HG03378 (cell line): ENCODE results near the gene BRSK2.

Experiments
- ATAC-seq: cut with Tn5 transposase; IDR thresholded peaks from one replicate; pipeline ENCODE4 v1.9.1; 2021; ENCODE audit warnings: mild to moderate bottlenecking, moderate library complexity; ENCODE audit not compliant: unreplicated experiment

The BRSK2 gene

DNA sequence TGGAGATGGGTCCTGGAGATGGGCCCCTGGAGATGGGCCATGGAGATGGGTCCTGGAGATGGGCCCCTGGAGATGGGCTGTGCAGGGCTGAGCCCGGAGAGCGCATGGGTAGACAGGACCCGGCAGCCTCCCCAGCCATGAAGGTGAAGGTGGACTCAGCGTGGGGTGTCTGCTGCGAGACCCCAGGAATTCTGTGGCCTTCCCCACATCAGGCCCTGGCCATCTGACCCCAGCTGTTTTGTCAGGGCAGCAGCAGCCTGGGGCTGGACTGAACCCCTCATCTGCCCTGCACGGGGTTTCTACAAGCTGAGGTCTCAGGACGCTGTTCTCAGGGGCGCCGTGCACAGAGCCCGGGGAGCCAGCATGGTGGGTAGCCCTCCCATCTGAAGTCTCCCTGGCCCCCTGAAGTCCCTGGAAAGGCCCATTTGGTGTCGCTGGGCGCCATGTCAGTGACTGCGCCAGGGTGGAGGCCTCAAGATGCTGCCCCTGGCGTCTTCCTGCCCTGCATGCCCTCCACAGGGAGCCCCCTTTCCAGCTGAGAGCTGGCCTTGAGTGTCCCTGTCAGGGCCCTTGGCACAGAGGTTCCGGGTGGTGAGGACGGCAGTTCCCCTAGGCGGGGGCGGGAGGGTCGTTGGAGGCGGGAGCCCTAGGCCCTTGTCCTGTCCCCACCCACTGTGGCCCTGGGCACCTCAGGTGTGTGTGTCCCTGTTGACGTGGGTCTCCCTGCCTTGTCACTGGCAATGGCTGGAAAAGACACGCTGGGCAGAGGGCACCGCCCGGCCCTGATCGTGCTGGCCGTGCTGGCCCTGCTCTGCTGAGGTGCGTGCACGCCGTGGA, 5.4 kb downstream of the BRSK2 start:
- no peak for ATAC-seq

DNA sequence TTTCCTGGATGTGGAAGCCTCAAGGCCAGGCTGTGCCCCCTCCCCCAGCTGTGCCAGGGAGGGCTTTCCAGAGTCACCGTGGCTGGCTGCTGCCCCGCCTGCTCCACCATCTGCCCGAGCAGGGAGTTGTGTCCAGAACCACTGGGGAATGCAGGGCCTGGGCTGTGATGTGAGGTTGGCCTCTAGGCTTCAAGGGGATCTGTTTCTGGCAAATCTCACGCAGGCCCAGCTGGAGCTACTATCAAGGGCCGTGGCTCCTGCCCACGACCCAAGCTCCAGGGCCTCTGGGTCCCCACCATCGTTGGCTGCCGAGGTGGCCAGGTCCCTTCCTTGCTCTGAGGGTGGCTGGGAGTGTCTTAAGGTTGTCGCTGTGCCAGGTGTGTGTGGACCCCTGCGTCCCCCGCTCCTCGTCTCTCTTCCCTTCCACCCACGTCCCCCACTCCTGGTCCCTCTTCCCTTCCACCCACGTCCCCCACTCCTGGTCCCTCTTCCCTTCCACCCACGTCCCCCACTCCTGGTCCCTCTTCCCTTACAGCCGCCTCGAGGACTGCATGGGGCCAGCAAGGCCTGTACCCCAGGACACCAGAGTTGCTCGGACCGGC, 6.1 kb downstream of the BRSK2 start:
- no peak for ATAC-seq

GRCh38 chr11:1396375-1396841, 6.7 kb downstream of the BRSK2 start:
- ATAC-seq = no peak

- no peak for ATAC-seq
These were observed 7.6 kb downstream of the BRSK2 start for GRCh38 chr11:1397146-1397861.

- no peak for ATAC-seq
These were observed 8.3 kb downstream of the BRSK2 start for GRCh38 chr11:1397862-1398527.

GRCh38 chr11:1398528-1399235, 8.9 kb downstream of the BRSK2 start:
- no peak for ATAC-seq

DNA sequence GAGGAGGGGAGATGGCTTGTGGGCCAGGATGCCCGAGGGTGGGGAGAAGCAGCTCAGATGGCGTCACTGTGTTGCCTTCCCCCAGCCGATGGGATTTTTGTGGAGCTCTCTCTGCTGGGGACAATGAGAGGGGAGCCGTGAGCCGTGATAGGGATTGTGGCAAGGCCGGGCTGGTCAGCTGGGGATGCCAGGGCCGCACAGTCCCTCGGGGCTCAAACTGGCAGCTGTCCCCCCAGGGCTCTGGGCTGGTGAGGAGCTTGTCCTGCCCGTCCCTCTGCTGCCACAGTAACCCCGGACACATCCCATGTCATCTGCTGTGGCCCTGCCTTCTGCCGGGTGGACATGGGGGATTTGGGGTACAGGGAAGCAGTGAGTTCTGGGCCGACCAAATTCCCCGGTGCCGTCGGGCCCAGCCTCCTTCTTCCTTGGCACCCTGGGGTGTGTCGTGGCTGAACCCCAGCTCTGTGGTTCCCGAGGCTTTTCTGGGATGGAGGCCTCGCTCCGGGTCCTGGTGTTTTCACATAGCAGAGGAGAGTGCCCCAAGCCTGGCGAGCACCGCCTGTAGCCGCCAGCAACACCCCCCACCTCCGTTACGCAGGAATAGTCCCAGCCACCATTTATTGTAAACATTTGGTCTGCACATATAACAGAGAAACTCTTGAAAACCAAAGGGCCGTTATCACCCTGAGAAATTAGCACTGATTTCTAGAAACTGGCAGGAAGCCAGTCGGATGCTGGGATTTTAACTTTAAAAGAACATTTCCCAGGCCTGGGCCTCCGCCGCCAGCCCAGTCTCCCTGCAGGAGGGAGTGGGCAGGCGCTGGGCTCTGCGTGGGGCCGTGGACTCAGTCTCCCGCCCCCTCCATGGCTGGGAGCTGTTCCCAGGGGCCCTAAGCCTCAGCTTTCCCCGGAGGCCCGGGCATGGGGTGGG, 9.9 kb downstream of the BRSK2 start:
- ATAC-seq = no peak

GRCh38 chr11:1400317-1401170, 10.8 kb downstream of the BRSK2 start:
- ATAC-seq = no peak

GRCh38 chr11:1401171-1401445, 11.4 kb downstream of the BRSK2 start:
- no peak for ATAC-seq

DNA sequence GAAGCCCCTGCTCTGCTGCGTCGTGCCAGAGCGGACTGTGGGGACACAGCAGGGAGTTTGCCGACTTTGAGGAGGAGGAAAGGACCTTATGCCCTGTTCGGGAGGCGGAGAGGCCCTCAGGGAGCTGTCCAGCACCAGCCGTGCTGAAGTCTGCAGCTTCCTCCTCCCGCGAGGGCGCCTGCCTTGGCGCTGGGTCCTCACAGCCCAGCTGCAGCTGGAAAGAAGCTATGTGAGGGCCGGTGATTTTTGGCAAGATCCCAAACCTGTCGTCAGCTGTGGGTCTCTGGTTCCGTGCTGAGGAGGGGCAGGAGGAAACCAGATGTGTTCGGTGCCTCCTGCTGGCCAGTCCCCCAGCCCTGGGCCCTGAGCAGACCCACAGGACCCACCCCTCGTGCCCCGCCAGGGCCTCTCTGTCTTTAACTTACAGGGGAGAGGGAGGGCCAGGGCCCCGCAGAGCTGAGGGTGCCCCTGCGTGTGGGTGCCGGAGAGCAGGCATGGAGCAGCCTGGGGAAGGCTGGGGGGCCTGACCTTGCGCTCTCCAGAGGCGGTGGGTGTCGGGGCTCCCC, 12.0 kb downstream of the BRSK2 start:
- no peak for ATAC-seq

DNA sequence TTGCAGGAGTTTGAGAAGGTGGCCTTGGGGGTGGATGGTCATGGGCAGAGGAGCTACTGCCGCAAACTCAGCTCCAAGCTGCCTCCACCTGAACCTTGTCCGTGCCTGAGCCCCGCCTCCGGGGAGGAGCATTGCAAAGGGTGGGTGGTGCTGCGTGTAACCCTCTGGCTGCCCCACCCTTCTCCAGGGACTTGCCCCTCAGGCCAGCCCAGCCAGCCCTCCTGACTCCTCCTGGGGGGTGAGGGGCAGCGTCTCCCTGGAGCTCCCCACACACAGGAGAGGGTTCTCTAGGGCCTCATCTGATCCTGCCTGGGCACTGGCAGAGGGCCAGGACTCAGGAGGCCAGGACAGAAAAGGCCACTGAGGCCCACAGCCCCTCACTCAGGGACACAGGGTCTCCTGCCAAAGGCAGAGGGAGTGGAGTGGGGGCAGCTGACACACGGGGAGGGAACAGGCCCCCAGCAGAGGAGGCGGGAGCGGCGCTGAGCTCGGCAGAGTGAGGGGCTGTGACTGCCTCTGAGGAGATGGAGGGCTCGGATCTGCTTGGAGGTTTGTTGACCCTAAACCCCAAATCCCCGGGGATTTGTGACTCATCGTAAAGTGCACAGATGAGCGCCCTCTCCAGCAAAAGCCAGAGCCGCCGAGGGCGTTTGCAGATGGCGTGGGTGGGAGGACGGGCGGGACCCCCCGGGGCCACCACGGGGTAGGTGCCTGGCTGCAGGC, 12.8 kb downstream of the BRSK2 start:
- ATAC-seq = no peak

DNA sequence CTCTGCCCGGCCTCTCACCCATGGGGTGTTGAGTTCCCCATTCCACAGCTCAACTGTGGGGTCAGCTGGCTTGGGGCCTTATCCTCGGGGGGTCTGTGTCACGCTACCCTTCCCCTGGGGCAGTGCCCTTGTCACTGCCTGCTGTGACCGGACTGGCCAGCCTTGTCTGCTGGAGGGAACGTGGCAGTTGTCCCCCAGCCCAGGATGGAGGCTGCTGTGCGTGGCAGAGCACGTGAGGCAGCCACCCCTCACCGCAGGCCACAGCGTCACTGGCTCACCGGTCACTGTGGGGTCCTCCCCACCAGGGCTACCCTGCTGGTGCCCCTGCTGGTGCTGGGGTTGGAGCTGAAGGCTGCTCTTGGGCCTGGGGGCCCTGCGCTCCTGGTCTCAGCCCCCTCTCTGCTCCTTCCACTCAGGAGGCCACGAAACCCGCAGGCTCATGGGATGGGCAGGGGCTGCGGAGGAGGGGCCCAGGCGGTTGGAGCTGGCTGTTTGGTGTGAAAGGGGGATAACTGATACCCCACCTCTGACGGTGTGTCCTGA, 13.4 kb downstream of the BRSK2 start:
- no peak for ATAC-seq

DNA sequence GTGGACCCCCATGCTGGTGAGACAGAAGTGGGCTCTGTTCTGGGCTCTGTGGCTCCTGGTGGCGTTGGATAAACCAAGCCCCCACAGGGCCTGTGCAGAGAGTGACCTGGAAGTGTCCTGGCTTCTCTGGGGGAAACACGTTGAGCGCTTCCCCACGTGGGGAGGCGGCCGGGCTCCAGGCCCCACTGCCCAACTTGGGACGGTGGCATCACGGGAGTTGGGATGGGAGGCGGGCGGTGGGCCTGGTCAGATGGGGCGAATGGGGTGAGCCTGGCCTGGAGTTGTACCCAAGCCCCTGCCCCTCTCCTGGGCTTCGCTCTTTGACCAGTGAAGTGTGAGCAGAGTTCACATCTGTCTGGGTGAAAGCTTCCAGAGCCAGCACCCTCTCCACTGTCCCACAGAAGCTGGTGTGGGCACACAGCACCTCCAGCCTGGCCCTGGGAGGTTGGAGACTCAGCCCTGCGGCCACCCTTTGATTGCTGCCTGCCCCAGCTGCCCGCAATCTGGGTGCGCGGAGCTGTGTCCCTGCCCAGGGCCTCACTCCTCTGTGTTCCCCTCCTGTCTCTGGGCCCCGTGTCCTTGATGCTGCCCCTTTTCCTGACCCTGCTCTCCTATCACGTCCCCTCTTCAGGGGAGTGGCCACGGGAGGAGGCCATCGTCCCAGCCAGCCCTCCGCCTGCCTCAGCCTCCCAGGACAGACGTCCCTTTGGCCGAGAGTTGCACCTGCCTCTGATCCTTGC, 14.2 kb downstream of the BRSK2 start:
- ATAC-seq = no peak

DNA sequence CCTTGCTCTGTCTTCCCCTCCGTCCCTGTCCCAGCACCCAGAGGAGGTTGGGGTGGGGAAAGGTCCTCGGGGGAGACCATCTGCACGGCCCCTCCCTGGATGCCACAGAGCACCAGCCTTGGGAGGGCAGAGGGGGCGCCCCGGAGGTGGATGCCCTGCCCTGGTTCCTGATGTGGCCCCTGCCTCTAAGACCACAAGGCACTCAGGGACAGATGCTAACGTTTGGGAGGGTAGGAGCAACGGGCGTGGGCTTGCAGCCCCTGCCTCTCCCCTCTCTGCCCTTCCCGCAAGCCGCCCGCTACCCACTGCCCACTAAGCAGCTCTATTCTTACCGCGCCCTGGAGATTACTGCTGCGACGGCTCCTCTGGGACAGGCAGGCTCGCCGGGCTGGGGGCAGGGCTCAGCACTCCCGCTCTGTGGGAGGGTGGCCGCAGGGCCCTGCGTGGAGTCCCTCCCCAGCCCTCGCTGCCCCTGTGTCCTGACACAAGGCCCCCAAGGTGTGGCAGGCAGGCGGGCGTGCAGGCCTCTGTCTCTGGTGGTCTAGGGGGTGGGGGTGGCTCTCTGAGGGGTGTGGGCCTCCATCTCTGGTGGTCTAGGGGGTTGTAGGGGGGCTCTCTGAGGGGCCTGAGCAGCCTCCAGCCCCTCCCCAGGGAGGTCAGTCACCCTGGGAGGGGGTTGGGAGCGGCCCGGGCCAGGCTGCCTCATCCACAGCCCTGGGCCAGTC, 14.9 kb downstream of the BRSK2 start:
- ATAC-seq = no peak

GRCh38 chr11:1405186-1406020, 15.7 kb downstream of the BRSK2 start:
- ATAC-seq = no peak
